Spinal cord (tissue), 10 donors: Measurements from ENCODE around the gene CAMK1D. TPM values are rescaled to one million over a fixed set of nuclear protein-coding genes. Genes with fewer than 3 reads are reported as not detected.
A peak's percentile ranks its signal among the peaks of the same experiment; 100 is the strongest.

Experiments
- DNase-seq, 6 donors: peaks; one replicate each; pipeline versions ENCODE4 v3.0.0 to v3.0.0-alpha.2; 2013 to 2015; ENCODE audit warnings: low spot score in 6 of 6, low read depth in 4 of 6
- H3K27ac ChIP-seq: one replicate; pipeline ENCODE4 v1.5.1; 2013; ENCODE audit warnings: low read depth, low read length, control low read depth
- H3K27me3 ChIP-seq: one replicate; pipeline ENCODE4 v1.6.1; 2013; ENCODE audit warnings: low read length; ENCODE audit not compliant: control insufficient read depth, insufficient read depth
- H3K36me3 ChIP-seq: one replicate; pipeline ENCODE4 v1.6.1; 2013; ENCODE audit warnings: low read length; ENCODE audit not compliant: control insufficient read depth, insufficient read depth
- H3K4me1 ChIP-seq: one replicate; pipeline ENCODE4 v1.6.1; 2013; ENCODE audit warnings: low read length; ENCODE audit not compliant: control insufficient read depth, insufficient read depth
- H3K4me3 ChIP-seq: one replicate; pipeline ENCODE4 v1.5.1; 2013; ENCODE audit warnings: low read depth, low read length, control low read depth
- H3K9me3 ChIP-seq: one replicate; pipeline ENCODE4 v1.6.1; 2013; ENCODE audit warnings: low read length; ENCODE audit not compliant: control insufficient read depth, insufficient read depth
- WGBS: methylation state at CpG from one replicate; pipeline ENCODE4 v1.1.5; 2013; ENCODE audit warnings: missing lambda C conversion rate; ENCODE audit not compliant: insufficient coverage; 5-methylcytosine and 5-hydroxymethylcytosine counted together
- polyA plus RNA-seq, 2 donors: library from polyadenylated mRNA; unstranded; fragments of 120-200 nt; gene quantifications; one replicate each; pipeline ENCODE4 v1.2.1, GENCODE V29; 2013; ENCODE audit not compliant: insufficient read length in 2 of 2
- total RNA-seq, 2 donors: library from RNA; depleted of rRNA in 1 of 2; stranded (reverse); fragments of 120-200 nt in 1 of 2; fragments of >200 nt in 1 of 2; gene quantifications; one replicate each; pipeline versions ENCODE4 v1.2.3 to v1.2.4, GENCODE V29; 2013 to 2014
- donor health status: healthy.

Gene CAMK1D
- total and polyA plus RNA-seq, 4 donors, result 25.2 to 39.0 (median 33.9) TPM

DNA sequence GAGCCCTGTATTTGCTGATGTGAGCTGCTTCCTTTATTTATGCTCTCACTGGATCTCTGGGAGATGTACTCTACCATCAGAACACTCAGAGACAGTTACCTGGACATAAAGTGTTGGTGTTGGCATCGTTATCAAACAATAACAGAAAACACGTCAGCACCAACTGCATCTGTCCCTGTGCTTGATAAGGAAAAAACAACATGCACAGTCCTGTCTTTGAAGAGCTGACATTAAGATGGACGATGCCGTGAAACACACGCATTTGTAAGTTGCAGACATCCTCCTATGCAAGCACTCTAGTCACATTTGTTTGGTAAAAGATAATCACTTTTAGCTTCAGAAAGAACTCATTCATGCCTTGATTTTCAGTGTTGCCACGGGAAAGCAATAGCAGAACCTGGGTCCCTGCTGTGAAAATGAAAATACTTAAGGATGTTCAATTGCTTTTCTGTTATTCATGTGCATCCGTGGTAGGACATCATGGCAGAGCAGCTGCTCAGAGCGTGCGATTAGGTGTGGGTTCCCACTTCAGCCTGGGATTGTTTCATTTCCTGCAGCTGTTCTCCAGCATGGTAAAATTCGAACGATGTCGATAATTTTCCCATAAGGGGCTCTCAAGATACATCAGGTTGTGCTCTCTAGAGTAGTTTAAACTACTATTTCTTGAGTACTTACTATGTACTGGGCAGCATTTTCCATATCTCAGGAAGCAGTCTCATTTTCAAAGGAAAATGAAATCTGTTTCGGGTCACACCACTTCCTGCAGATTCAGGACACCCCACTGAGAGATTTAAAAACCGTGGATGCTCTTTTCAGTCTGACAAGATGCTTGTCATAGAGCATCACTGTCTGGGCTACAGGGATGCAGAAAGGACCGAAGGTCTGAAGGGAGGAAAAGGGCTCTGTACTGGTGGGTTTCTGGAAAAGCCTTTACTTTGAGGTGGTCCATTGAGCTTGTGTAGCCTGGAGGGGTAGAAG, 248.7 kb downstream of the CAMK1D start:
- H3K4me1 ChIP-seq, result peaks cover 6% of the 10 kb centered on the region
- 37% methylated on average over 10 of the region's 15 CpGs for WGBS
- no peaks in the 10 kb centered on the region for H3K36me3 ChIP-seq
- no peak overlapping the region for H3K27ac ChIP-seq
- DNase-seq, result peak in 2 of 6 donors; percentile 15 to 95
- no peaks in the 10 kb centered on the region for H3K9me3 ChIP-seq
- no peaks in the 10 kb centered on the region for H3K27me3 ChIP-seq
- H3K4me3 ChIP-seq, result no peak overlapping the region

DNA sequence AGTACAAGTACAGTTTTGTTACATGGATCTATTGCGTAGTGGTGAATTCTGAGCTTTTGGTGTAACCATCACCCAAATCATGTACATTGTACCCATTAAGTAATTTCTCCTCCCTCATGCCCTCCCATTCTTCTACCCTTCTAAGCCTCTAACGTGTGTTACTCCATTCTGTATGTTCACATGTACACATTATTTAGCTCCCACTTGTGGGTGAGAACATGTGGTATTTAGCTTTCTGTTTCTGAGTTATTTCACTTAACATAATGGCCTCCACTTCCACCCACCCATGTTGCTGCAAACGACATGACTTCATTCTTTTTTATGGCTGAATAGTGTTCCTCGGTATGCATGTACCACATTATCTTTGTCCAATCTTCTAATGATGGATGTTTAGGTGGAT, 251.3 kb downstream of the CAMK1D start:
- no peak for DNase-seq
- H3K9me3 ChIP-seq, result no peaks in the 10 kb centered on the region
- H3K36me3 ChIP-seq, result no peaks in the 10 kb centered on the region
- no CpG with 5 or more reads among the region's 4 CpGs for WGBS
- peaks cover 14% of the 10 kb centered on the region for H3K4me1 ChIP-seq
- H3K27me3 ChIP-seq, result no peaks in the 10 kb centered on the region
- H3K27ac ChIP-seq, result no peak overlapping the region
- H3K4me3 ChIP-seq, result no peak overlapping the region

DNA sequence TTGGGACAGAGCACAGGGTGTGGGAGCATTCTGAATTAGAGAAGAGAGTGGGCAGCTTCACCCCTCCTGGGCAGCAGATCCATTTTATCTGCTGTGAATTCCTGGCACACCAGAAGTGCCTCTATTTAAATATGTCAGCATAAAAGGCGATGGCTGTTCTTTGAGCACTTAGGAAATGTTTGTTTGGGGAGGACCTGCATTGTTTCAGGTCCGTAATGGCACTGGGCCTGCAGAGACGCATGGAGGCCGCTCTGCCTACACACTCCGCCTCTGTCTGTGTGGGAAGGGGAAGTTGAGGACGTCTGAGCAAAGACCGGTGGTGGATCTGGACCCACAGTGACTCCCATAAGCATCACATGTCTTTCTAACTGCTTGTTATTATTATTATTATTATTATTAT, 253.2 kb downstream of the CAMK1D start:
- no peak for DNase-seq
- no peaks in the 10 kb centered on the region for H3K27me3 ChIP-seq
- no peaks in the 10 kb centered on the region for H3K36me3 ChIP-seq
- H3K9me3 ChIP-seq, result no peaks in the 10 kb centered on the region
- H3K4me1 ChIP-seq, result peaks cover 17% of the 10 kb centered on the region
- no peak overlapping the region for H3K4me3 ChIP-seq
- no peak overlapping the region for H3K27ac ChIP-seq
- no CpG with 5 or more reads among the region's 7 CpGs for WGBS

DNA sequence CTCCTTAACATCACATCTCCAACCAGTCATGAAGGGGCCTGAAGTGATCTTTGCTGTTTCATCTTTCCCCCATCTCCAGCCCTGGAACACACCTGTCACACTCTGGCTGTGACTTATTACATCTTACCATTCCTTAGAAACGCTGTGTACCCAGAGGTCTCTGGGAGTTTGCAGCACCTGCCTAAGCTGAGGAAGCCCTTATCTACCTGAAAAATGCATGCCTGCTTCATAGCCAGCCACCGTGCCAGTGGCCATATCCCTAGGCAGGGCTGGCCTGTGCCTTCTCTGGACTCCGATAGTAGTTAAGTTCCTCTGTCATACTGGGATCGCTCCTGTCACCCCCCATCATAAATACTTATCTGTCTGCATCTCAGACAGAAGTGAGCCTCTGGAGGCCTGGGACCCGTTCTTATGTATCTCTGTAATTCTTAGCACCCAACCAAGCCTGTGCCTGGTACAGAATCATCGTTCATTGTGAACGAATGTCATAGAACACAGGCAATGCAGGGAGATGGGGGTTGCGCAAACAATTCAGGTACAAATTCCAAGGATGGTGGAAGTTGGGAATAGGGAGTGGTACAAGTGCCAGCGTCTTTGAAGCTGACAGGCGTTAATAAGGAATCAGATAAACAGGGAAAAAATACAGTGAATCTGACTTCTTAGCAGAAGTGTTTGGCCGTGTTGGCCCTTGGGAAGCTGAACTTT, 254.6 kb downstream of the CAMK1D start:
- no peak for DNase-seq
- WGBS, result 92% methylated on average over 10 of the region's 11 CpGs
- Histone ChIP-seq H3K9me3 (no peaks in the 10 kb centered on the region), H3K4me3 (no peak overlapping the region), H3K4me1 (peaks cover 16% of the 10 kb centered on the region), H3K36me3 (no peaks in the 10 kb centered on the region), H3K27ac (no peak overlapping the region), H3K27me3 (no peaks in the 10 kb centered on the region)

DNA sequence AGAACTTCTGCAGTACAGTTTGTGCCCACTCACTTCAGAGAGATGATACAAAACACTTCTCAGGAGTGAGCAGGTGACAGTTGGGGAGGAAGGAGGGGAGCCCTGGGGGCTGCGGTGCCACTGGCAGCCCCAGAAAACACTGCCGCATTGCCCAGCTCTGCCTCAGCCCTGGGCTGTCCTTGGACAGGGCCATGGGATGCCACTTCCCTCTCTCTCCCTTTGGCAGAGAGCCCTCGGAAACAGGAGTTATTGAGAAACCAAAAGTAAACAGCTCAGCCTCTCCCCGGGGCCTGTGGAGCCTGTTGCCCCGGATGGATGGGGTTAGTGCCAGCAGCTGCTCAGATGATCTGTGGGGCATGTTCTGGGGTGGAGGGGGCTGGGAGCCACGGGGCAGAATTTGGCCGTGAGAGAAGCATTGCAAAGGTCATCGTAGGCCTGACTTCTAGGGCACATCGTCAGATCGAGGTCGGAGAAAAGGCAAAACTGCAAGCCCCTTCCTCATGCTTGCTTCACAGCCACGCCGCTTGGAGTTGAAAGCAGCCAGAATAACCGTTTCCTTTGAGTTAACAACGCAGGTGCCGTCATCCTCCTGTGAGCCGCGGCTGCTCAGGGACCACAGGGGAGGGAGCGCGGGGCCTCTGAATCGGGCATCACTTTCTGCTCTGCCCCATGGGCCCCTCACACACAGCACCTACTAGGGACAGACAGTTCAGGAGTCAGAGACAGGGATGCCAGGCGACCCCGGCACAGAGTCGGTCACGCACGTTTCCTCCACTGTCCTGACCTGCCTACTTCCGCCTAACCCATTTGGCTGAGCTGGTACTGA, 256.4 kb downstream of the CAMK1D start:
- DNase-seq, result peak in 3 of 6 donors; percentile 44 to 77 (median 57)

DNA sequence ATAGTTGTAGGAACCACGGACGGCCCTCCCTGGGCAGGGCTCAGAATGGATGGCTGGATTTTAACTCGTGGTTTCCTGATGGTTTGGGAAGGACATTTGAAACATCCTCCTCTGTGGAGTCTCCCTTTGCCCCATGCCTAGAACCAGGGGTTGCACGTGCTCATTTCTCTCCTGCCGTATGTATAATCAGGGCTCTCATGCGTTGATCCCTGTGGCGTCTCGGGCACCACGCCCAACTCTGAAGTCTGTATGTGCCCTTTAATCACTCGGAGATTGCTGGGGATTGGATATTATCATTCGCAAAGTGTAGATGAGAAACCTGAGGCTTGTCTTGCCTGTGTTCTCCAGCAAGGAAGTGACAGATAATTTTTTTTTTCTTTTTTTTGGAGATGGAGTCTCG, 257.1 kb downstream of the CAMK1D start:
- Histone ChIP-seq H3K27ac (no peak overlapping the region), H3K36me3 (no peaks in the 10 kb centered on the region), H3K27me3 (no peaks in the 10 kb centered on the region), H3K4me3 (no peak overlapping the region), H3K4me1 (peaks cover 16% of the 10 kb centered on the region), H3K9me3 (no peaks in the 10 kb centered on the region)
- 79% methylated on average over 11 of the region's 12 CpGs for WGBS
- no peak for DNase-seq

More for the DNA sequence above, 256.4 kb downstream of the CAMK1D start:
- Histone ChIP-seq H3K27ac (peak overlapping the region; percentile 57), H3K9me3 (no peaks in the 10 kb centered on the region), H3K27me3 (no peaks in the 10 kb centered on the region), H3K4me1 (peaks cover 16% of the 10 kb centered on the region), H3K36me3 (no peaks in the 10 kb centered on the region), H3K4me3 (no peak overlapping the region)
- 51% methylated on average over 19 of the region's 27 CpGs for WGBS

DNA sequence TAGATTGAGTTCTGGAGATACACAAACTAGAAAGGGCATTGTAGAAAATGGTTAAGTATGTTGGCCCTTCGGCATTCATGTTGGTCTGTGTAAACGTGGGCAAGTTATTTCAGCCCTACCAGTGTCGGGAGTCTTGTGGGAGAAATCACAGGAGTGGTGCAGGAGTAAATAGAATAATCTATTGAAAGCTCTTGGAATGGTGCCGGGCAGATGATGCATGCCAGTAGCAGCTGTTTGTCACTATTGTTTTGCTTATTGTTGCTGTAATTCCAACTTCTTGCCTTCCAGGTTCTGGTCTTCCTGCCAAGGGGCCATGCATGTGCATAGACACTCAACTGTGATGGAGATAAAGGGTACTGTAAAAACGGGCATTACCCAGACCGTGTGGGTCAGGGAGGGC, 259.4 kb downstream of the CAMK1D start:
- WGBS, result 80% methylated on average over 6 of the region's 6 CpGs
- H3K4me1 ChIP-seq, result peaks cover 16% of the 10 kb centered on the region
- H3K27me3 ChIP-seq, result no peaks in the 10 kb centered on the region
- H3K9me3 ChIP-seq, result no peaks in the 10 kb centered on the region
- no peak overlapping the region for H3K4me3 ChIP-seq
- DNase-seq, result peak in 1 of 6 donors; percentile 17
- H3K27ac ChIP-seq, result no peak overlapping the region
- H3K36me3 ChIP-seq, result no peaks in the 10 kb centered on the region

DNA sequence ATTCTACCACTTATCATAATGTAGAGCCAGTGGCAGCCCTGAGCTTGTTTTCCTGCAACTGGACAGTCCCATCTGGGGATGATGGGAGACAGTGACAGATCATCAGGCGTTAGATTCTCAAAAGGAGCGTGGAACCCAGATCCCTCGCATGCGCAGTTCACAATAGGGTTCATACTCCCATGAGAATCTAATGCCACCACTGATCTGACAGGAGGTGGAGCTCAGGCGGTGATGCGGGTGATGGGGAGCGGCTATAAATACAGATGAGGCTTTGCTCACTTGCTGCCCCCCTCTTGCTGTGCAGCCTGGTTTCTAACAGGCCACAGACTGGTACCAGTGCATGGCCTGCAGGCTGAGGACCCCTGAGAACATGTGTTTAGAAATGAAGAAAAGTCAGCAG, 260.1 kb downstream of the CAMK1D start:
- Histone ChIP-seq H3K4me3 (no peak overlapping the region), H3K36me3 (no peaks in the 10 kb centered on the region), H3K4me1 (peaks cover 16% of the 10 kb centered on the region), H3K9me3 (no peaks in the 10 kb centered on the region), H3K27ac (no peak overlapping the region), H3K27me3 (no peaks in the 10 kb centered on the region)
- 87% methylated on average over 7 of the region's 7 CpGs for WGBS
- DNase-seq, result no peak

DNA sequence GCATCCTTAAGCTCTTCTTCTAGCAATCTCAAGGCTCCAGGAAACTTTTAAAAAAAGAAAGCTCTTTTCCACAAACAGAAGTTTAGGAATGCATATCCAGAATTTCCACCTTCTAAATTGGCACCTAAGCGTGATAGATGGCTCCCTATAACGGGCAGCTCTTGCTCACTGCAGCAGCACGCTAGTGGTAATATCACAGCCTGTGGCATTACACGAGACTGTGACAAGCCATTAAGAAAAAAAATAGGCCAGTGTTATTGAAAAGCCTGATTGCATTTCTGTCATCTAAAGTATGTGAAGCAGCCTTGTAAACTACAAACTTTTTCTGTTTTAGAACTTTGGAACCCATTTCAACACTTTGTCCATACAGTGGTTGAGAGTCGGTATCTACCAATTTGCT, 263.8 kb downstream of the CAMK1D start:
- H3K9me3 ChIP-seq, result no peaks in the 10 kb centered on the region
- WGBS, result 100% methylated on average over 2 of the region's 5 CpGs
- H3K27me3 ChIP-seq, result no peaks in the 10 kb centered on the region

More for the DNA sequence above, 263.8 kb downstream of the CAMK1D start:
- no peaks in the 10 kb centered on the region for H3K4me1 ChIP-seq
- H3K36me3 ChIP-seq, result no peaks in the 10 kb centered on the region
- no peak overlapping the region for H3K27ac ChIP-seq
- H3K4me3 ChIP-seq, result no peak overlapping the region
- peak in 1 of 6 donors; percentile 63 for DNase-seq
